Stimulated activated CD8-positive, alpha-beta memory T cell treated with anti-CD3 and anti-CD28 coated beads, Interleukin-15, amount 100 ng/mL, for 48 hours (primary cell): ENCODE measurements around the gene SLC36A4.
"Not testable (repeated sequence)": the region's sequence is repeated elsewhere in the genome, so short reads cannot be mapped to it uniquely, and the experiment has no call there.

Source experiments
- DNase-seq, 2 donors: peaks; one replicate each; pipeline ENCODE4 v3.0.0-alpha.2; 2020; ENCODE audit warnings: low read depth in 2 of 2

The SLC36A4 gene

GRCh38 chr11:93197380-93198214, at the start of gene SLC36A4:
TSS of gene SLC36A4 (minus strand) at chr11:93197991. CDS start at chr11:93197832, 159 bp downstream.
- DNase-seq: peak; percentile 78 to 79

- not testable (repeated sequence) for DNase-seq
These were observed 49.0 kb upstream of the SLC36A4 start for GRCh38 chr11:93246790-93247189.

- DNase-seq: no peak
These were observed 46.2 kb upstream of the SLC36A4 start for GRCh38 chr11:93244018-93244417.

- DNase-seq: no peak
These were observed 42.2 kb upstream of the SLC36A4 start for GRCh38 chr11:93239966-93240365.

- DNase-seq: no peak
These were observed 41.2 kb upstream of the SLC36A4 start for GRCh38 chr11:93238956-93239355.

- no peak for DNase-seq
These were observed 39.2 kb upstream of the SLC36A4 start for GRCh38 chr11:93236741-93237675.

- peak; percentile 25 to 39 for DNase-seq
These were observed 36.9 kb upstream of the SLC36A4 start for GRCh38 chr11:93234602-93235207.

- DNase-seq: no peak
These were observed 32.1 kb upstream of the SLC36A4 start for GRCh38 chr11:93229876-93230275.

GRCh38 chr11:93225662-93226061, 27.9 kb upstream of the SLC36A4 start:
- no peak for DNase-seq

- no peak for DNase-seq
These were observed 23.7 kb upstream of the SLC36A4 start for GRCh38 chr11:93221539-93221938.

GRCh38 chr11:93220078-93220477, 22.3 kb upstream of the SLC36A4 start:
- no peak for DNase-seq

- no peak for DNase-seq
These were observed 21.6 kb upstream of the SLC36A4 start for GRCh38 chr11:93219440-93219839.

GRCh38 chr11:93216511-93217101, 18.8 kb upstream of the SLC36A4 start:
- no peak for DNase-seq

GRCh38 chr11:93213622-93214021, 15.8 kb upstream of the SLC36A4 start:
- DNase-seq: no peak

- DNase-seq: no peak
These were observed 14.3 kb upstream of the SLC36A4 start for GRCh38 chr11:93212094-93212493.

- DNase-seq: no peak
These were observed 11.7 kb upstream of the SLC36A4 start for GRCh38 chr11:93209466-93209865.

GRCh38 chr11:93208663-93209270, 11.0 kb upstream of the SLC36A4 start:
- no peak for DNase-seq

GRCh38 chr11:93199616-93200015, 1.8 kb upstream of the SLC36A4 start:
- DNase-seq: no peak

- no peak for DNase-seq
These were observed 539 bp upstream of the SLC36A4 start for GRCh38 chr11:93198215-93198845.

GRCh38 chr11:93196816-93197379, 893 bp downstream of the SLC36A4 start:
- DNase-seq: no peak
